GM21528 (cell line): ENCODE measurements around the gene RBM34.
"Not testable (repeated sequence)": the region's sequence is repeated elsewhere in the genome, so short reads cannot be mapped to it uniquely, and the experiment has no call there.

Experiments used
- ATAC-seq: cut with Tn5 transposase; IDR thresholded peaks from one replicate; pipeline ENCODE4 v1.9.1; 2021; ENCODE audit warnings: mild to moderate bottlenecking, moderate library complexity; ENCODE audit not compliant: unreplicated experiment, low FRiP score

The RBM34 gene

DNA sequence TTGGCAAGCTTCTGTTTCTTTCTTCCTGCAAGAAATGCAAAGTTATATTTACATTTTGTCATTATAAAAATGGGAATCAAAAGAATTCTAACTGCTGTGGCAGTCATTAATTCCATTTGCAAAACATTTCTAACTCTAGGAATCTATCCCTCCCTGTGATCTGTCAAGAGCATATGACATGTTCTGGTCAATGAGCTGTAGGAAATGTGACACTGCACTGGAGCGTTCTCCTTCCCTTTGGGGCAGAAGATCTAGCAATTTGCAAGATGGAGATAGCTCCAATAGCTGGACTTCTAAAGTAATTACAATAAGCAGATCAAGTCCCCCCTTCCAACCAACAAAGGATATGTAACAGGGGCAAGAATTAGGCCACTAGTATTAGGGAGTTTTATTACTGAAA is 38.7 kb downstream of the RBM34 start:
- ATAC-seq = no peak

DNA sequence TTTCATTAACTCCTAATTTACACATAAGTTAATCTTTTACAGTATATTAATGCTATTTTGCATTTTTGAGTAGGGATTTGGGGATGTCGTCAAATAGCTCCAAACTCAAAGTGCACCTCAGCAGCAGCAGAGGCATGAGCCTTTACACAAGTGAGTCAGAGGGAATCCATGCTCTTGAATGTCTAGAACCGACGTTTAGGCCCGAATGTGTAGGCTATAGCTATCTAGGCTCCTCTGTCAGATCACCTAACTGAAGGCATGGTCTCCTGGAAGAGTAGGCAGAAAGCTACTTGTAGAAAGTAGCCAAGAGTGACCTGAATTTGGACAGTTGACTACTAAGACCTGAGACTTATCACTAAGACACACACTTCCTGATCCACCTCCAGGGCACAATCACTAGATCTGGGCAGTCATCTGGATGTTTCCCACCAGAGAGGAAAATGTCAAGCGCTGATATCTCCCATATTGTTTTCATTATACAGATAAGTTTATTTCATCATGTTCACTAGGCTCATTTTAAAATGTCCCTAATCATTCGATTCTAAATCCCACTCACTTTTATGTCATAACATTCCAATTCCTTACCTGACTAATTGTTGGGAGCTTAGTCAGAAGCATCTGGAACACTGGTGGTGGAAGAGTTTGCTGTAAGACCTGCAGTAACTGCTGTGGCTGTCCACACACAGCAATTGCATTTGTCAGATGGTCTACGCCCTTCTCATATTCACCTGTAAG is 47.7 kb downstream of the RBM34 start:
- no peak for ATAC-seq

DNA sequence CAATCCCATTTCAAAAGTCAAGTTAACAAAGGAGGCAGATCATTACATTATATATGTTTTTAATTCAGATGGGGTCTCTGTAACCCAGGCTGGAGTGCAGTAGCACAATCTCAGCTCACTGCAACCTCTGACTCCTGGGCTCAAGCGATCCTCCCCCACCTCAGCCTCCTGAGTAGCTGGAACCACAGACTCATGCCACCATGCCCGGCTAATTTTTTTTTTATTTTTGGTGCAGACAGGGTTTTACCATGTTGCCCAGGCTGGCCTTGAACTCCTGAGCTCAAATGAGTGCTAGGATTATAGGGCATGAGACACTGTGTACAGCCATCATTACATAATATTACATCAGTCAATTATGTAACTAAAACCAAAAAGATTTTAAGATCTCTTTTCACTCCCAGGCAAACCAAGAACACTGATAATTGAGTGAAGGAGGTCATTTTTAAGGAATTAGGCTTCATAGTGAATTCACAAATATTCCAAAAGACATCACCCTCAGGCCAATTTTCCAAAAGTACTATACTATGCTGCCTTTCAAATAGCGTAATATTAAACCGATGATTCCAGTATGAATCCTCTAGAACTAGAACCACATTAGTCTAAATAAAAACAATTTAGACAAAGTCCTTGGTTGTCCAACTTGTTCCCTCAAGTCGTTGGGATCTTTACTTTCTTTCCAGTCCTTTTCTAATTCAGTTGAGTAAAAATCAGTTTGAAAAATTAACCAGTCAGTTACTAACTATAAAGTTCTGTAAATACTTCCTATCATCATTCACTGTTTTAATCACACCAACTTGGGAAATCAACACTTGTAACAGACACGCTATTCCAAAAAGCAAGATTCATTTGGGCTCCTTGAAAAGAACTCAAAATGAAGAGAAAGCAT is 48.5 kb downstream of the RBM34 start:
- no peak for ATAC-seq

DNA sequence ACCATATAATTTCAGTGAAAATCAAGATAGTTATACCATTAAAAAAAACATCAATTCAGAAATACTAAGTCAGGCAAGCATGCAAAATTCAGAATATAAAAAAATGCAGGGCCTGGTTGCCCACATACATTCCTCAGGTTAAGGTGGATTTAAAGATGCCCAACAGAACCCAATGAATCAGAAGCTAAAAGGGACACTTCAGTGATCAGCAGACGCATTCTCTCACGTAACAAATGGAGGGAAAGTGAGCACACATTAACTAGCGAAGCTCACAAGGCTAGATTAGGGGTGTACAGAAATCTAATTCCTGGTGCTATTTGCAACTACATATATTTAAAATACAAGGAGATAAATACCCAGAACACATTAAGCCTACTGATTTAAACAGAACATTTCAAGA is 49.9 kb downstream of the RBM34 start:
- ATAC-seq = no peak

DNA sequence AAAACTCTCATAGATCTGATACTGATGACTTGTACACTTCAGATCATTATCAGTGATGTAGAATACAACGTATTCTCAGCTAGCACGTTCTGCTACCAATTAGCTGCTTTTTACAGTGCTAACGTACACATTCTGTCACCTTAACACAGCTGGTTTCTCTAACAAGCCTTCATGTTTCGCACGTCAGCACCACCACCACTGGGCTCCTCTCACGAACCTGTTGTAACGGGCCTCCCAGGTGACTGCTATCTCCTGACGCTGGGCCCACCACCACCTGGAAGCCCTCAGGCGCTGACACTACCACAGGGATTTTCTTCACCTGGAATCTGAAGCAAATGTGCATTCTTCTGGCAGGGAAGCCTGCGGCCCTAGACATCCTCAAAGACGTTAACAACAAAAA is 52.2 kb downstream of the RBM34 start:
- ATAC-seq = no peak

DNA sequence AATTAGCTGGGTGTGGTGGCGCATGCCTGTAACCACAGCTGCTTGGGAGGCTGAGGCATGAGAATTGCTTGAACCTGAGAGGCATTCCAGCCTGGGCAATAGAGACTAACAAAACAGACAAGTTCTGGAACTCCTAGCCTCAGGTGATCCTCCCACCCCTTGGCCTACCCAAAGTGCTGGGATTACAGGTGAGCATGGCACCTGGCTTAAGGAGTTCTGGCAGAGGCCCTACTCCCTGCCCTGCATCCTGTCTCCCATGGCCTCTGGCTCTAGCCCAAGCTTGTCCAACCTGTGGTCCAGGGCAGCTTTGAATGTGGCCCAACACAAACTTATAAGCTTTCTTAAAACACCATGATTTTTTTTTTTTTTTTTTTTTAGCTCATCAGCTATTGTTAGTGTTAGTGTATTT is 52.9 kb downstream of the RBM34 start:
- ATAC-seq = no peak

DNA sequence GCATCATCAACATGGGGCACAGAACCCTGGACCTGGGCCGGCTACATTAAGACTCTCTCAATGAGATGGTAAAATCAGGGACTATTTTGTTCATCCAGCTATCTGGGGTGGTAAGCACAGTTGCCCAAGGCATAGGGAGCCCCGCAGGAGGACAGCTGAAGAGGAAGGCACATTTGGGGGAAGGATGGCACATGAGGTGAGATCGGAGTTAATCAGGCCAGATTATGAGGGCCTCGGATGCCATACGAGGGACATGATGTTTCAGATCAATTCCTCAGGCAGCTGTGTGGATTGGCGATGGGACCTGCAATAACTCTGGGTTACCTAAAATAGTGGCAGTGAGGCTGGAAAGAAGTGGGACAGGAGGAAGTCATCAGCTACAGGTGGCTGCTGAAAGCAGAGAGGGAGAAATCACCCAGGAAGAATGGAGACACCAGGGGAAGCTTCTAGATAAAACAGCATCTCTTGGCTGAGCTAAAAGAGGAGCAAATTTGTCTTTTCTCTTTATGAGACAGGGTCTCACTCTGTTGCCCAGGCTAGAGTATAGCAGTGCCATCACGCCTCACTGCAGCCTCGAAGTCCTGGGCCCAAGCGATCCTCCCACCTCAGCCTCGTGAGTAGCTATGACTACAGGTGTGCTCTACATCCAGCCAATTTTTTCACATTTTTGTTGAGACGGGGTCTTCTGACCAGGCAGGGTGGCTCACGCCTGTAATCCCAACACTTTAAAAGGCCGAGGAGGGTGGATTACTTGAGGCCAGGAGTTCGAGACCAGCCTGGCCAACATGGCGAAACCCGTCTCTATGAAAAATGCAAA is 53.5 kb downstream of the RBM34 start:
- ATAC-seq = no peak

DNA sequence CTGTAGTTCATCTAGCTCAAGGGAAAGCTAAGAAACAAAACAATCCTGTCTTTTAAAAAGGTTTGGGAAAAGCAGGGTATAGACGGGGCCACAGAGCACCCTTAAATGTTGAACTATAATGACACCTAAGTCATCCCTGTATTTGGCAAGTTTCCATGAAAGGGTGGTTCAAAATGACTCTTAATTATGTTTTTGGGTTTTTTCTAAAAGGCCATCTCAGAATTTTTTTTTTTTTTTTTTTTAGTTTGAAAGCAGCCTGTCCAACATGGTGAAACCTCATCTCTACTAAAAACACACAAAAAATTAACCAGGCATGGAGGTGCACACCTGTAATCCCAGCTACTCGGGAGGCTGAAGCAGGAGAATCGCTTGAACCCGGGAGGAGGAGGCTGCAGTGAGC is 54.6 kb downstream of the RBM34 start:
- ATAC-seq = no peak

DNA sequence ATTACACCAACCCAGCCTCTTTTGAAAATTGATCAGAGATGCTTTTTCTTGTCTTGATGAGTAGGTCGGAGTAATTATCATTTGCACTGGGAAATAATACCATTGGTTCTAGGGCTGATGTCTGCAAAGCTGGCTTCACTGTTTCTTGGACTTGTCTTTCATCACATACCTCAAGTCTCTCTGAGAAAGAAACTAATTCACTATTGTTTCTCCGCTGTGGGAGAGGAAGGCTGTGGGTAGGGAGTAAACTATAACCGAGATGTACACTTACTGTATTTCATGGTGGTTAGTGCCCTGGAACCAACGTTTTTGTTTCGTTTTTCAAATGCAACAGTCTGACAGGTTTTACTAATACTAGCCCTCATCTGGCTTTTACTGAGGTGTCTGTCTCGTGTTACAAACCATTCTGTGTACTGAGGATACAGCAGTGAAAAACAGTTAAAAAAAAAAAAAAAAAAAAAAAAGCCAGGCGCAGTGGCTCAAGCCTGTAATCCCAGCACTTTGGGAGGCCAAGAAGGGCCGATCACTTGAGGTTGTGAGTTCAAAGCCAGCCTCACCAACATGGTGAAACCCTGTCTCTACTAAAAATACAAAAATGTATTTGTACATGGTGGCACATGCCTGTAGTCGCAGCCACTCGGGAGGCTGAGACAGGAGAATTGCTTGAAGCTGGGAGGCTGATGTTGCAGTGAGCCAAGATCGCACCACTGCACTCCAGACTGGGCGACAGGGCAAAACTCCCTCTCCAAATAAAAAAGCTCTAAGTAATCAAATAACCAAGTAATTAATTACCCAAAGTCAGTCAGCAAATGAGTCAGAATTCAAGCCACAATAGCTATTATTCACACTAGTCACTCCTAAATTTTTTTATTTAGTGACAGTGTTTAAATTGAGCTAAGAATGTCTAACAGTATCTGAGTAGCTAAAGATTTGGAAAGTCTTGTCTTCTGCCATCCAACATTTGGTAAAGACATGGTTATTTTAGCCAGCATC is 55.7 kb downstream of the RBM34 start:
- ATAC-seq = peak; percentile 75

DNA sequence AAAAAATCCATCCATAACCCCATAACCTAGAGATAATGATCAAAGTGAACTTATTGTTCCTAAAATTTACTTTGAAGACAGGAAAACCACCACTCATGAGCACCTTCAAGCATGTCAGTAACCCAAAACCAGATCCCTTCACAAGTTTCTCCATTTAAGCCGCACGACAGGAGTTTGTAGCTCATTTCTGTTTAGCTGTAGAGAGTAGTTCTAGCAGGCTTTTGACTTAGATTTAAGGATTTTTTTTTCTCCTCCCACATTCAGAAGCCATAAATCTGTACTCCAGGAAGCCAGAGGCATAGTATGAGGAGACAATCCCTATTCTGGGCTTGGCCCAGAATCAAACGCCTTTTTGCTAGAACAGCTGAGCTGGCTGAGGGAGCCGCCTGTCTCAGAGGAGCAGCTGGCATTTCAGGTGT is 58.0 kb downstream of the RBM34 start:
- ATAC-seq = no peak

DNA sequence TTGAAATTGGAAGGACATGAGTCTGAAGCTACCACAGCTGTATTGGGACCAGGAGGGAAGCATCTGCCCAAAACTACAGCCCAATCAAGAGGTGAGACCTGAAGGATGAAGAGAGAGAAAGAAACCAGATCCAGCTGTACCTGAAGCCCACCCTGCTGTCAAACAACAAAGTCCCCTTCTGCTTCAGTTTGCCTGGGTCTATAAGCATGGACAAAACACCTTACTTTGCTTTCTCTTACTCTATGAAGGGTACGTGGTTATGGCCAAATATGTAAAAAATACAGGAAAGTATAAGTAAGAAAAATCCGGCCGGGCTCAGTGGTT is 58.8 kb downstream of the RBM34 start:
- ATAC-seq = no peak

DNA sequence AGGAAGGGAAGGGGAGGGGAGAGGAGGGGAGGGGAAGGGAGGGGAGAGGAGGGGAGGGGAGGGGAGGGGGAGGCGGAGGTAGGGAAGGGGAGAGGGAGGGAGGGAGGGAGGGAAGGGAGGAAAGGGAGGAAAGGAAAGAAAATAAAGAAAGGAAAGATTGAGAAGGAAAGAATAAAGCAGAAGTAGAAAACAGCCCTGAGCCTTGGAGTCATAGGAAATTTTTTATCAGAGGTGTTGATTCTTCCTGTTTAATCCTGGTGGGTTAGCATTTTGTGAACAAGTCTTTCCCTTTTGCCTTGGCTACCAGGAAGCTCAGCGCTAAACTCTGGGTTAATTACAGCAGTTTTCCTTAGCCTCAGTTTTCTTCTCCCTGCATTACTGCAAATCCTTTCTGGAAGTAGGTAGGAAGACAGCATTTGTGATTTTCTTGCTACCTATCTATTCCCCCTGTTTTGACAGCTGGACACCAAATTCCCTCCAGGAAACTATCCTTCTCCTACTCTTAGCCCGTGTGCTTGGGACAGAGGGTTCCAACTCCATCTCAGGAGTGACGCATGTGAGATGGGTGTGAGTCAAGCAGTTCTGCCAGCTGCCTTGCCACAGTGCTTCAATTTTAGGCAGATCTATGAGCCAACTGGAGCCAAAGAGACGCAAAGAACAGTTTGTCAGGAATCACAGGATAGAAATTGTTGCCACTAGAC is 59.3 kb downstream of the RBM34 start:
- no peak for ATAC-seq

DNA sequence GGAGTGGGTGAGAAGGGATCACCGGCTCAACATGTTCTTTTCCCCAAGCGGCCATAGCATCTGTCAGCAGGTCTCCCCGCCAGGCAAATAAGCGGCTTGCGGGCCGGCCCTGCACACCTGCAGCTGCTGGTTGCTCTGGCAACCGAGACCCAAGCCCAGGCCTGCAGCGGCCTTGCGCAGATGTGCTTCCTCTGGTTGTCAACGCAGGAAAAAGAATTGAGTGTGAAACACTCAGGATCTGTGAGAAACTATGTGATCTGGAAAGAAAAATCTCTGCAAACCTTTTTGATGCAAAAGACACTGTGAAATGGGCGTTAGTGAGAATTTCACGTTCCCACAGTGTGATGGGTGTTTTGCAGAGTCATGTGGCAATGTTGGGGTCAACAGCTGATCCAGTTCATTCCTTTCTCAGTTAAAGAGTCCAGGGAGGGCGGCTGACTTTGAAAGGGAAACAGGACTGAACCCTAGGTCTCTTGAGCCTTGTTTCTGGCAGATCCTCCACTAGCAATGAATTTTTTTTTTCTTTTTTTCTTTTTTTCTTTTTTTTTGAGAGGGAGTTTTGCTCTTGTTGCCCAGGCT is 60.8 kb downstream of the RBM34 start:
- ATAC-seq = no peak

DNA sequence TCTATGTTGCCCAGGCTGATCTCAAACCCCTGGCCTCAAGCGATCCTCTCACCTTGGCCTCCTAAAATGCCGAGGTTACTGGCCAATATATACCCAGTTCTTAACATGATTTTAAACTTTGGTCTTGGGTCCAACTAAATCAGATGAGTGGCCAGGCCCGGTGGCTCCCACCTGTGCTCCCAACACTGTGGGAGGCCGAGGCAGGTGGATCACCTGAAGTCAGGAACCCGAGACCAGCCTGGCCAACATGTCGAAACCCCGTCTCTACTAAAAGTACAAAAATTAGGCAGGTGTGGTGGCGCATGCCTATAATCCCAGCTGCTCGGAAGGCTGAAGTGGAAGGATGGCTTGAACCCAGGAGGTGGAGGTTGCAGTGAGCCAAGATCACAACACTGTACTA is 62.1 kb downstream of the RBM34 start:
- ATAC-seq = no peak

DNA sequence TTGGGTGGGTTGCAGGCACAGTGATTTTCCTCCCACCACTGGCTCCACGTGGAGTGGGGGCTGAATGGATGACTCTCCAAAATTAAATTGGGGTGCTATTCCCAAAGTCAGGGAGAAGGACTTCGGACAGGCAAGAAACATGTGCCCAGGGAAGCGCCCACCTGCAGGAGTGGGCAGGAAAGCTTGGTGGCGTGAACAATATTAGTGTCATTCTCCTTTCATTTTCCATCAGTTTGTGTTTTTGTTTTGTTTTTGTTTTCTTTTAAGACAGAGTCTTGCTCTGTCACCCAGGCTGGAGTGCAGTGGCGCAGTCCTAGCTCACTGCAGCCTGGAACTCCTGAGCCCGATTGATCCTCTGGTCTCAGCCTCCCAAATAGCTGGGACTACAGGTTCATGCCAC is 62.5 kb downstream of the RBM34 start:
- ATAC-seq = no peak

DNA sequence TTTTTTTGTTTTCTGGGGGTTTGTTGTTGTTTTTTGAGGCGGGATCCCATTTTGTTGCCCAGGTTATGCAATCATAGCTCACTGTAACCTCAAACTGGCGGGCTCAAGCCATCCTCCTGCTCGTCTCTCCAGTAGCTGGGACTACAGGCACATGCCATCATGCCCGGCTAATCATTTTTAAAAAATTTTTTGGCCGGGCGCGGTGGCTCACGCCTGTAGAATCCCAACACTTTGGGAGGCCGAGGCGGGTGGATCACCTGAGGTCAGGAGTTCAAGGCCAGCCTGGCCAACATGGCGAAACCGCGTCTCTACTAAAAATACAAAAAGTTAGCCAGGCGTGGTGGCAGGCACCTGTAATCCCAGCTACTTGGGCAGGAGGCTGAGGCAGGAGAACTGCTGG is 63.5 kb downstream of the RBM34 start:
- not testable (repeated sequence) for ATAC-seq

DNA sequence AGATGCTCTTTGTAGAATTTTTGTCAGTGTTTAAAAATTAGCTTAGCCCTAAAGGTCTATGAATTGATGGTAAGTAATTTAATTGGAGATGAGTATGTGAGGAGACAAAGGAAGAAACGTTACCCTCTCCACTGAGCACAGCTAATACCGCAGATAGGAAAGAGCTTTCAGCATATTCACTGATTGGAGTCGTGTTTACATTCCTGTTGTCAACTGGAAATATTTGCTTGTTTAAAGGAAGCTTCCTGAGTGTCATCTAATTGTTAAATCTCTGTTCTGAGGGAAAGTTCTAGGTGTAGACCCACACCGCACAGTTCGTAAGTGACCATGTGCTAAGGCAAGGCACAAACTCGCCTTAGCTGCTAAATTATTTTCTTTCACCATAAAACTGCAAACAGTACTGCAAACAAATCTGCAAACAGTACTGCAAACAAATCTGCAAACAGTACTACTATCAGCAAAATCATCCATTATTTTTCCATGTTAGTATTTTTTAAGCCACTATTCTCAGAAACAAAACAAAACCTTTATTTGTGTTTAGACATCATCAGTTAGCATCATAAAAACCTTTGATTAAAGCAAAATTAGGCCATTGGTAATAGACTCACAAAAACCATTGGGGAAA is 65.0 kb downstream of the RBM34 start:
- no peak for ATAC-seq

DNA sequence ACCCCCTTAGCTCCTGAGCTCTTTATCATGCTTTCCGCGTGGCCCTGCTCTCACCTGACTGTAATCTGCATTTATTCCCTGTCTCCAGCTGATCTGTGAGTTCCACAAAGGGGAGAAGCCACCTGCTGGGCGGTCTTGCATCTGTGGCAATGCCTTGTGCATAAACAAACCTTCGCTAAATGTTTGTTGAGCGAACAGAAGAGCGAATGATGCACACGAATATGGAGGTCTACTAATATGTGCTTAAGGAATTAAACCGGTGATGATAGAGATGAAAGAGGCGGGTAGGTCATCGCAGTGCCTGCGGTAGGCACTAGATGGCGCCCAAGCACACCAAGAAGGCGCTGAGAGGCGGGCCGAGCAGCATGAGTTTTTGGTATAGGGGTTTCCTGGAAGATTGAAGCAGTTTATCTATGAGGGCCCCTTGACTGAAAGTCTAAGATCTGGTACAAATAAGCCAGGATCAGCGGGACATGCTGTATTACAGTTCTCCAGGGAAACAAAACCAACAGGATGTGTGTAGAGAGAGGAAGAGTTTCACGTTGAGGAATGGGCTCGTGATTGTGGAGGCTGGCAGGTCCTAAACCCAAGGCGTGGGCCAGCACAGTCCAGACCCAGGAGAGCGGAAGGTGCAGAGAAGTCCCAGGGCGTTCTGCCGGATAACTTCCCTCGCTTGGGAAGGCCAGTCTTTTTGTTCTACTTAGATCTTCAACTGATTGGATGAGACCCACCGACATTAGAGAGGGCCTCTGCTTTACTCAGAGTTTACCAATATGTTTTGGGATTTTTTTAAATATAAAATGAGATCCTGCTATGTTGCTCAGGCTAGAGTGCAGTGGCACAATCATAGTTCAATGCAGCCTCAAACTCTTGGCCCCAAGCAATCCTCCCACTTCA is 67.1 kb downstream of the RBM34 start:
- ATAC-seq = peak; percentile 70
